WTC11 (cell line): ENCODE measurements around the gene PAPOLA. TPM values are rescaled to one million over a fixed set of nuclear protein-coding genes. Genes with fewer than 3 reads are reported as not detected.

Source experiments
- ATAC-seq: fragments of 200-7000 bp; cut with Tn5 transposase; 2 replicates; pipeline ENCODE4 v1.10.0; 2021; ENCODE audit warnings: mild to moderate bottlenecking, moderate library complexity
- CTCF ChIA-PET: fragments of 300-600 bp; sonication (Branson Sonifier 250); formaldehyde crosslinking; loops from one replicate; lab custom pipeline; 2021; ENCODE audit warnings: antibody characterized with exemption; lab: Charles Lee
- POLR2A ChIA-PET: fragments of 350-600 bp; sonication (Branson Sonifier 250); formaldehyde crosslinking; loops from one replicate; lab custom pipeline; 2021; ENCODE audit warnings: antibody characterized with exemption; lab: Charles Lee
- DNase-seq: peaks from one replicate; pipeline ENCODE4 v3.0.0; 2021; ENCODE audit warnings: low spot score
- H3K27ac Mint-ChIP-seq: 2 replicates; pipeline ENCODE4 v1.8.0; 2021; ENCODE audit warnings: mixed read lengths
- H3K27me3 Mint-ChIP-seq: 2 replicates; pipeline ENCODE4 v1.8.0; 2021; ENCODE audit warnings: low read depth, mild to moderate bottlenecking, moderate library complexity, mixed read lengths
- H3K36me3 Mint-ChIP-seq: 2 replicates; pipeline ENCODE4 v1.8.0; 2021; ENCODE audit warnings: mixed read lengths
- H3K4me1 Mint-ChIP-seq: 2 replicates; pipeline ENCODE4 v1.8.0; 2022; ENCODE audit warnings: mixed read lengths
- H3K4me3 Mint-ChIP-seq: 2 replicates; pipeline ENCODE4 v1.8.0; 2021; ENCODE audit warnings: mild to moderate bottlenecking, moderate library complexity, mixed read lengths
- H3K9me3 Mint-ChIP-seq: 2 replicates; pipeline ENCODE4 v1.8.0; 2021; ENCODE audit warnings: mixed read lengths
- ARID4B ChIP-seq: sonication (generic); formaldehyde crosslinking; IDR thresholded peaks from 2 replicates; pipeline ENCODE4 v1.8.0; 2023; ENCODE audit warnings: missing genetic modification reagents, mild to moderate bottlenecking, borderline replicate concordance
- ATF1 ChIP-seq: sonication (generic); formaldehyde crosslinking; IDR thresholded peaks from 2 replicates; pipeline ENCODE4 v1.8.1; 2023; ENCODE audit warnings: mild to moderate bottlenecking, moderate library complexity, missing genetic modification reagents
- CREB1 ChIP-seq: sonication (generic); formaldehyde crosslinking; IDR thresholded peaks from 2 replicates; pipeline ENCODE4 v1.8.0; 2023; ENCODE audit warnings: mild to moderate bottlenecking, missing genetic modification reagents
- E2F4 ChIP-seq: sonication (generic); formaldehyde crosslinking; IDR thresholded peaks from 2 replicates; pipeline ENCODE4 v1.8.1; 2022; ENCODE audit warnings: low read depth, mild to moderate bottlenecking, moderate library complexity, missing genetic modification reagents, borderline replicate concordance
- EMX1 ChIP-seq: fragments of 250-450 bp; sonication (Bioruptor Pico); IDR thresholded peaks from 2 replicates; pipeline ENCODE4 v1.8.0; 2021; ENCODE audit warnings: mild to moderate bottlenecking
- HMGA2 ChIP-seq: fragments of 250-450 bp; sonication (Bioruptor Pico); IDR thresholded peaks from 2 replicates; pipeline ENCODE4 v1.4.0; 2021; ENCODE audit warnings: mild to moderate bottlenecking, moderate library complexity
- HMGXB4 ChIP-seq: sonication (generic); formaldehyde crosslinking; IDR thresholded peaks from 2 replicates; pipeline ENCODE4 v1.8.1; 2023; ENCODE audit warnings: mild to moderate bottlenecking, moderate library complexity, missing genetic modification reagents
- IRF2 ChIP-seq: sonication (generic); formaldehyde crosslinking; IDR thresholded peaks from 2 replicates; pipeline ENCODE4 v1.8.0; 2022; ENCODE audit warnings: low read depth, missing genetic modification reagents, borderline replicate concordance
- JUN ChIP-seq: sonication (generic); formaldehyde crosslinking; IDR thresholded peaks from 2 replicates; pipeline ENCODE4 v1.8.0; 2023; ENCODE audit warnings: mild to moderate bottlenecking, missing genetic modification reagents
- NFE2L1 ChIP-seq: sonication (generic); formaldehyde crosslinking; IDR thresholded peaks from 2 replicates; pipeline ENCODE4 v1.8.1; 2023; ENCODE audit warnings: missing genetic modification reagents
- NFYB ChIP-seq: sonication (generic); formaldehyde crosslinking; conservative IDR thresholded peaks from 2 replicates; pipeline ENCODE4 v1.8.0; 2022; ENCODE audit warnings: low read depth, missing genetic modification reagents
- NR2C2 ChIP-seq: sonication (generic); formaldehyde crosslinking; IDR thresholded peaks from 2 replicates; pipeline ENCODE4 v1.8.0; 2022; ENCODE audit warnings: mild to moderate bottlenecking, missing genetic modification reagents
- OVOL2 ChIP-seq: fragments of 250-450 bp; sonication (Bioruptor Pico); IDR thresholded peaks from 2 replicates; pipeline ENCODE4 v1.9.0; 2021; ENCODE audit warnings: mild to moderate bottlenecking, borderline replicate concordance
- RORB ChIP-seq: fragments of 250-450 bp; sonication (Bioruptor Pico); IDR thresholded peaks from 2 replicates; pipeline ENCODE4 v1.9.0; 2021; ENCODE audit warnings: mild to moderate bottlenecking
- USF2 ChIP-seq: sonication (generic); formaldehyde crosslinking; IDR thresholded peaks from 2 replicates; pipeline ENCODE4 v1.8.1; 2023; ENCODE audit warnings: mild to moderate bottlenecking, missing genetic modification reagents, moderate library complexity
- ZBTB43 ChIP-seq: sonication (generic); formaldehyde crosslinking; IDR thresholded peaks from 2 replicates; pipeline ENCODE4 v1.8.1; 2023; ENCODE audit warnings: mild to moderate bottlenecking, missing genetic modification reagents
- ZMAT4 ChIP-seq: fragments of 250-450 bp; sonication (Bioruptor Pico); IDR thresholded peaks from 2 replicates; pipeline ENCODE4 v1.9.0; 2021; ENCODE audit warnings: mild to moderate bottlenecking
- ZNF219 ChIP-seq: sonication (generic); formaldehyde crosslinking; IDR thresholded peaks from 2 replicates; pipeline ENCODE4 v1.8.0; 2023; ENCODE audit warnings: missing genetic modification reagents, mild to moderate bottlenecking, borderline replicate concordance
- ZNF232 ChIP-seq: sonication (generic); formaldehyde crosslinking; IDR thresholded peaks from 2 replicates; pipeline ENCODE4 v1.8.0; 2022; ENCODE audit warnings: mild to moderate bottlenecking, missing genetic modification reagents
- total RNA-seq: library from RNA; stranded (reverse); gene quantifications from 3 replicates; pipeline ENCODE4 v1.2.3, GENCODE V29; 2021

PAPOLA gene
- total RNA-seq, 1 experiment from 2014 or later: 210 TPM

- CTCF ChIA-PET: no interaction called here
- peaks cover 14% of the 10 kb centered on the region for H3K9me3 Mint-ChIP-seq
- TF ChIP-seq JUN (no peak), USF2 (CRISPR knock-in tag) (no peak), EMX1 (no peak), NFE2L1 (no peak), ARID4B (CRISPR knock-in tag) (no peak), RORB (CRISPR knock-in tag) (no peak), ZMAT4 (no peak), IRF2 (CRISPR knock-in tag) (no peak), HMGXB4 (CRISPR knock-in tag) (no peak), ZNF232 (CRISPR knock-in tag) (no peak), ZNF219 (CRISPR knock-in tag) (no peak), ATF1 (no peak), CREB1 (CRISPR knock-in tag) (no peak), ZBTB43 (CRISPR knock-in tag) (no peak), NFYB (CRISPR knock-in tag) (no peak), OVOL2 (CRISPR knock-in tag) (no peak), NR2C2 (no peak), E2F4 (CRISPR knock-in tag) (no peak), HMGA2 (CRISPR knock-in tag) (no peak)
- TF ChIP-seq, all 79 proteins: peak for 0
- peaks cover 7% of the 10 kb centered on the region; the same call in 1 of the 2 replicates for H3K27me3 Mint-ChIP-seq
- H3K36me3 Mint-ChIP-seq: no peaks in the 10 kb centered on the region; the same call in 1 of the 2 replicates
- H3K4me1 Mint-ChIP-seq: peaks cover 10% of the 10 kb centered on the region
- POLR2A ChIA-PET: no interaction called here
- ATAC-seq: no peak
- H3K4me3 Mint-ChIP-seq: no peak overlapping the region
- no peak overlapping the region for H3K27ac Mint-ChIP-seq
- DNase-seq: no peak
Measured at GRCh38 chr14:96614481-96614881, 112.3 kb downstream of the PAPOLA start.
